Stimulated activated CD4-positive, alpha-beta T cell treated with anti-CD3 and anti-CD28 coated beads, Interleukin-4, amount 100 ng/mL, for 48 hours (primary cell): ENCODE data around the gene DNAJB5.

Experiments
- DNase-seq, 2 donors: peaks; one replicate each; pipeline ENCODE4 v3.0.0-alpha.2; 2020; ENCODE audit warnings: low read depth in 2 of 2

DNAJB5 gene

DNA sequence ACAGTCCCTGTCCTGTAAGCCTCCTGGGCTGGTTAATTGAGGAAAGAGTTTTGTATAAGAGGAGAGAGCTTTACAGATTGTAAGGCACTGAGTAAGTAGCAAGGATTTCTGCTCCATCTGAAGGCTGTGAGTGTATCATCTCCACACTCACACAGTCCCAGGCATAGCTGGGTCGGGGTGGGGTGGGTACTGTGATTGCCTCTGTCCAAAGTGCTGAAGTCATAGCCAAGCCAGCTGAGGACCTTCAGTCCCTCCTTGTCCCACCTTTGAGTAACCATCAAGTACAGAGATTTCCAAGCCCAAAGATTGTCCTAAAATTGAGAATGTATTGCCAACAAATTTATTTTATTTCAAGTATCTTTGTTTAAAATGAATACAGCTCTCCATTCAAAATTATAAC lies 5.5 kb upstream of the DNAJB5 start:
- DNase-seq: no peak

DNA sequence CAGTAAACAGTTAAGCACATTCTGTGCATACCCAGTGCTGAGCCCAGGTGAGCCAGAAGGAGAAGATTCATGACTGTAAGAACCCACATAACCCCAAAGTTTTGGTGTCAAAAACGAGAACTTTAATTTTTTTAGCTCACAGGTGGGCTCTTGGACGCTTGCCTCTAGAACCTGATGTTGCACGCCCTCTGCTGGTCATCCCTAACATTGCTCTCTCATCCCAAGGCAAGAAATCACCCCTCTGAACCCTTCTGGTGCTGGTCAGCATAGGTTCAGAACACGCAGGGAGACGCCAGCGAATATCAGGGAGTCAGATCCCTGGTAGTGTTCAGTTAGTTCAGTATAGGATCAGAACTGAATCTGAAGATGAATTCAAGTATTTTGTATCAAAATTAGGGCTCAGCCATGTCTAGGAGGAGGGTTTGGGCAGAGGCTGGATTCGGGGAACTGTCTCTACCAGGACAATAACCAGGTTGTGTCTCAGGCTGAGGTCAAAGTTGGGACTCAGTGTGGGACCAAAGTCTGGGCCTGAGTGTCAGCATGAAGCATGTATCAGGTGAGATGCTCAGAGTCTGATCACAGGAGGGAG lies 4.1 kb upstream of the DNAJB5 start:
- peak; percentile 55 to 57 for DNase-seq

DNA sequence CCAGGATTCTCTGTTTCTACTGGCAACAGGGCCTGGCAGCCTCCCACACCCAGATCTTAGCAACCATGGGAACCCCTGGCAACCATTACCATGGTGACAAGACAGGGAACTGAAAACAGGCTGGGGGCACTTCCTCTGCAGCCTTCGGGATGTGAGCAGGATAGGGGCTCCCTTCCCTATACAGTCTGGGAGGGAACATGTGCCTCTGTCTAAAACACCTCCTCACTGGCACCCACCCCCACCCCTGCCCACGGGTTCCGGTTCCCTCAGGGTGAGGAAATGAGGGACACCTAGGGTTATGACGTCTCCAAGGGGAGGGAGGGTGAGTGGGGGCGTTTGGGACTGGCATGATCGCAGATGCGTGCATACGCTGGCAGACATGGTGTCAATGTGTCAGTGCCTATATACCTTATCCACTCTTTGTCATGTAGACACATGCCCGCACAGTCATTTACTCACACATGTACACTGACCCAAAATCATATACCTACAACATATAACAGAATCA lies 3.0 kb upstream of the DNAJB5 start:
- no peak for DNase-seq

DNA sequence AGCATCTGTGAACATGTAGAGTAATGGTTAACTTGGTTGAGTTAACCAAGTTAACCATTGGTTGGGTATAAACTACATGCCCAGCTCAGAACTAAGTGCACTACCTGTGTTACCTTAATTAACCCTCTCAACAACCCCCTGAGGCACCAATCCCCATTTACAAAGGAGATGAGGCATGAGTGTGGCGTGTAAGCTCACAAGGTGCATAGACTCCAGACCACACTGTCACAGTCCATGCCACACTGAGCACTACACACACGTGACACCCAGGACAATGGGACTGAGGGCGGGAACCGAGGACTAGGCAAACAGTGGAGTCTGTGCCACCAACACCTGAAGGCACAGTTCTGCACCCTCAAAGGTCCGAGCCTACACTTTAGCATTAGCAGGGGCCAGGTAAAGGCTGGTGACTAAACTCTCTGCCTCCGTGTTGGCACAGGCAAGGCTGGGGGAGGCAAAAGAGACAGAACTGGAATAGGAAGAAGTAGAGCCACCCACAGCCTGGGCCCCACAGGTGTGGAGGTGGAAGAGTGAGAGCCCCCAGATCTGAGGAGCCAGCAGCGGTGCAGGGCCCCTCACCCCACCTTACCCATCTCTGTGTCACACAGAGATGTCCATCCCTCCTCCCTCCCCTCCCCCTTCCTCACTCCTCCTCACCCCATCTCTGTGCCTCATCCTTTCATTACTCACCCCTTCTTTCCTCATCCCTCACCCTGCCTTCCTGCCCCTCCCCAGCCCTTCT lies 2.2 kb upstream of the DNAJB5 start:
- no peak for DNase-seq

DNA sequence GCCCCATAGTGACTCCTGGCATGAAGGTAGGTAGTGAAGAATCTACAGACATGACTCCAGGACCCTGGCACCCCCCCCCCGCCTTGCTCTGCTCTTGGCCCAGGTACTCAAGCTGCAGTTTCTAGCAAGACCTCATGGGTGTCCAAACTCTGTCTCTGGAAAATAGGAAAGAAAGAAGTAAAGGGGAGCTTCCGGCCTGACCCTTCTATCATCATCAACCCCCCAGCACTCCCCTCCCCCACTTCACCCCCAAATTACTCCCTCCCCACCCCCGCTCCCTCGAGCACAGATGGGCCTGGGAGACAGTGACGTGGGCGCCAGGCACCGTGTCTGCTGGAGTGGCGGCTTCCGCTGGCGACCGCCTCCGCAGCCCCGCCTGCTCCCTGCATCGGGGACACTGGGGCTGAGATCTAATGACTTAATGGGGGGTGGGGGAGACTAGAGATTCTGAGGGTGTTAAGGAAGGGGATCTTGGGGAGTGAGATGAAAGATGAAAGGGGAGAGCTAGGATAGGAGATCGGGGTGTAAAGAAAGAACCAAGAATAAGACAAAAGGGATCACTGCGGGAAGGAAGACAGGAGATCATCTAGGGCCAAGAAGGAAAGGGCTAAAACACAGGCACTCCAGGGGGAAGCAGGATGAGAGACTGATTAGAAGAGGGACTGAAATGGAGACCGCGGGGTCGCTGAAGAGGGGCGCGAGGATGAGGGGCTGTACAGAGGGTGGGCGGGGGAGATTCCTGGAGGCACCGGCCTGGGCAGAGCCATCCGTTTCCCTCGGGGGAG lies 1.1 kb upstream of the DNAJB5 start:
- DNase-seq: peak in 1 of 2 donors; percentile 37

DNA sequence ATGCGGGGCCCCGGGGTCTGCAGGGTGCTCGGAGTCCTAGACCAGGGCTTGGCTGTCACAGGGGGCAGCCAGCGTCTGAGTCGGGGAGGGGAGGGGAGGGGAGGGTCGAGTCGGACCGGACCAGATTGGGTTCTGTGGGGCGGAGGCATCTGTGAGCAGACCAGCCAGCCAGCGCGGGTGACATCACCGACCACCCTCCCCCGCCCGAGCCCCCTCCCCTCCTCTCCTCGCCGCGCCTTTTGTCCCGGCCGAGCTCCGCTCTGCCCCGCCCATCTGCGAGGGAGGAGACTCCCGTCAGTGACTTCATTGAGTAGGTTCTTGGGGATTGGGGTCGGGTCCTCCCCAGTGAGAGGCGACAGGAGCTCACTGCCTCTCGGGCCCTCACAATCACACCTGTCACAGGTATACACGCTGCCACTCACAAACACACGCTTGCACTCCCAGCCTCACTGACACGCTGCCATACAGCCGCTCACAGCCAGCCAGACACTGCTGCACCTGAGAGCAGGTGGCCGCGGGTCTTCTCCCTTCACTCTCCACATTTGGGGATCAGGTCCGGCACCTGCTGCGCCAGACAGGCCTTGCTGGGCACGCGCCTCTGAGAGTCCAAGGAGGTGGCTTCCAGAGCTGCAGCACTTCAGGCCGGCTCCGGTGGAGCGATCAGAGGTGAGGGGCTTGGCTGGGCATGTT lies 546 bp downstream of the DNAJB5 start:
- DNase-seq: no peak

DNA sequence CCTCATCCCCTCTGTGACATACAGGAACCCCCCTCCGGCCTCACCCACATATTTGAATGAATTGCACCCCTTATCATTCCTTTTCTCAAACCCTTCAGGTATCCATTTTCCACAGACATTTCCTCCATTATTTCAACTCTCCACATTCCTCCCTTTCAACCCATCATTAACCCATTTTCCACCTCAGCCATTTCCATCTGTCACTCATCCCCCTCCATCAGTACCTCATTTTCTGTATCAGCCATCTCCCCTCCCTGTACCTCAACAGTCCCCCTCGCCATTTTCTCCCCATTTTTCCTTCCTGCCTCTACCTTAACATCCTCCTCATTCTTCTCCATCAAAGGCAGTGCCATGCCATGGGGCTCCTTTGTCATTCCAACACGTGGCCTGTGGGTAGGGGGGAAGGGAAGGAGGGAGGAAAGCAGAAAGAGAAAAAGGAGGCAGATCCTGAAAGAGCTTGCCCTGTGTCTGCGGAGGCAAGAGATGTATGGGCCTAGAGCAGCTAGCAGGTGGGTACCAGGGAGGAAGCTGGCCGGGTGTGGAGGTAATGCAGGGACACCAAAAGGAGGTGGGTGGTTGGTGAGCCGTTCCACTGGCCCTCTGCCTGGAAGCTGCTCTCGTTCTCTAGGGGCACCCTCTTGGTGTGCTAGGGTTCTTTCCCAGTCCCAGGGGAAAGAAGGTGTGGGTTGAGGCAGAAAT lies 1.5 kb downstream of the DNAJB5 start:
- DNase-seq: no peak

DNA sequence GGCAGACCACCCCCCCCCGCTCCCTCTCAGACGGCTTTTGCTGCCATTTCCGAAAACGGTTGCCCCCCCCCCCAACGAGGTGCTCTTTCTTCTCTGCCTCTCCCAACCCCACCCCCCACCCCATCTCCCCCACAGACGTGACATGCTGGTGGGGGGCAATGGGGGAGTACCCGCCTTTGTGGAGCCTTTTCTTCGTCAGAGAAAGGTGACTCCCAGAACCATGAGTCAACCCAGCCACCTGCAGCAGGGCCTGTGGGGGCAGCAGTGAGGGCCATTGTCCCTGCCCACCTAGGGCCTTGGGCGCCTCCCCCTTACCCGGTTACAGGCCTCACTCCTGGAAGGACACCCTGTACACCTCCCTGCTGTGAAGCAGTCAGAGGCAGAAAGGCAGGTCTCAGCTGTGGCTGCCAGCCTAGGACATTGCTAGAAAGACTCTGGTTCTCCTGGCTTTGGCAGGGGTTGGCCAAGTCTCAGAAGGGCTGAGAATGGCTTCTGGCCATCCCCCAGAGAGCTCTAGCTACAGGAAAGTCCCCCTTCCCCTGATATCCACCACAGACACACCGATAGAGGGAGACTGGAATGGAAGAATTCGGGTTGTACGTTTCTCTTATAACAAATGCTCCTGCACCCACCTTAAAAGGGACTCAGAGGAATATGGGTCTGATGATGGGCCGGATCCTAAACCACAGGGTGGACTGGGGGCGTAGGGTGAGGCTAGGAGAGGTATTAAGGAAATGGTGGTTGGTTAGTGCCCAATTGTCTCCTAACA lies 2.2 kb downstream of the DNAJB5 start:
- no peak for DNase-seq

DNA sequence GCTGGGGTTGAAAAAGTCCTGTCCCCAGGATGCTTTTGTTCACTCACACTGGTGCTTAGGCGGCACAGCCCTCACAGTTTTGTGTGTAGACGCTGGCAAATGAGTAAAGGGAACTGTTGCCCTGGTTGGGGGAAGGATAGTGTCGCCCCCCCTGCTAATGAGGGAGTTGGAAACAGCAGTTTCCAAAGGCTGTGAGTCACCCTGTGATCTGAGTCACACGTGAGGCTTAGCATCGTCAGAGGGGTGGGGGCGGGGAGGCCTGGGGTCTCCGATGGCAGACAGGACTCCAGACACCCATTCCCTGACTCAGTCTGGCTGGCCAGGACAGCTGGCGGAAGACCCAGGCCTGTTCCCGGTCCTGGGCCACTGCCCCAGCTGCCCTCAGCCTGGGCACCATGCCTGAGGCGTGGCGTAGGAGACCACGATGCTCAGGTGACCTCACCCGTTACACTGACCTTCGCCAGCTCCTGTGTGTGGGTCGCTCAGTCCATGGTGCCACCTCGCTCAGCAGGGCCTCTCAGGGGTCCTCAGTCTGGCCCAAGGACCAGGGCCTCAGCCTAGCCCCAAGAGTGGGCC lies 2.9 kb downstream of the DNAJB5 start:
- peak; percentile 49 to 58 for DNase-seq

DNA sequence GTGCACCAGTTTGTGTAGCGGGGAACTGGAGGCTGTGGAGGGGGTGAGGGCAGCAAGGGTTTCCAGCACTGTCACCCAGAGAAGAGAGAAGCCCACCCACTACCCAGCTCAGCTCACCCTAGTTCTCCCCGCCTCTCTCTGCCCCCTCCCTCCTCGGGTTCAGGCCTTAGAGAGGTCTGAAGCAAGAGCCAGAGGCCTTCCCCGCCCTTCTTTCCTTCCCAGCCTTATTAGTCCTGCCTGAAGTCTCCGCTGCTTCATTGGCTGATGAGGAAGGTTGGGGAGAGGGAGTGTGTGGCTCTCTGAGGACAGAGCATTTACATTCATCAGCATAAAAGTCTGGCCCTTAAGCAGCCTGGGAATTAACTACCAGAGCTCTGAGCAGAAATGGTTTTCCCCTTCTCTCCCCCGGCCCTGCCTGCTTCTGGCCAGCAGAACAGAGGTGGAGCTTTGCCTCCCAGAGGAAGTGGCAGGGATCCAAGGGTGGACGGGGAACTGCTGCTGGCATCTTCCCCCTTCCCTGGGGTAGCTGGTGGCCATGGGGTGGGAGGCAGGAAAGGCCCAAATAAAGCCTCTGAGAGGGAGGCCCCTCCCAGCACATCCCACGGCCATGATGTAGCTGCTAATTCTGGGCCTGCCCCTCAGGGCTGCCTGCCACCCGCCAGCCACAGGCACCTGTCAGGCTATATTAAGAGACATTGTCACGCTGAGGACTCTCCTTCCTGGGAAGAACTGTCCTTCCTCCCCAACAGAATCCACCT lies 4.1 kb downstream of the DNAJB5 start:
- DNase-seq: no peak

DNA sequence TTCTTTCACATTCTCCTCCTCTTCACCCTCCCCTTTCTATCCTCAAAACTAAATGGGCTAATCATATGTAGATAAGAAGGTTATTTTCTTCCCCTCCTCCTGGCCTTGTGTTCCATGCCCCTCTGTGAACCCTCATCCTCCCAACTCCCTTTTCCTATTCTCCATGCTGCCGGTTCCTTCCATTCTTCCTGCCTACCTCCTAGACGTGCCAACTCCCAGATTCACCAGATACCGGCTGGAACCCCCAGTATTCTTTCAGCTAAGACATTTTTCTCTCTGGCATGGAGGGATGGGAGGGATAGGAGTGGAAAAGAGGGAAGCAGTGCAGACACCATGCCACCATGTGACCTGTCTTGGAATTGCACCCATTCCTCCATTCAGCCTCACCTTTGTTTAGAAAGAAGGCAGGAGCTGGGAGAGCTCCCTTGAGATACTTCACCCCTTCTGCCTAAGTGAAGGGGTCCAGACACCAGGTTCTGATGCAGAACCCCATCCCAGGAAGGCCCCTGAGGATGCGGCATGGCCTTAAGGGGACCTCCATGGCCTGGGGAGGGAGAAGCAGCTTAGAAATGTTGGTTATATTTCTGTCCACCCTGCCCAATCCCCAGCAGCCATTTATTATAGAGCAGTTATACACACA lies 4.8 kb downstream of the DNAJB5 start:
- DNase-seq: no peak

DNA sequence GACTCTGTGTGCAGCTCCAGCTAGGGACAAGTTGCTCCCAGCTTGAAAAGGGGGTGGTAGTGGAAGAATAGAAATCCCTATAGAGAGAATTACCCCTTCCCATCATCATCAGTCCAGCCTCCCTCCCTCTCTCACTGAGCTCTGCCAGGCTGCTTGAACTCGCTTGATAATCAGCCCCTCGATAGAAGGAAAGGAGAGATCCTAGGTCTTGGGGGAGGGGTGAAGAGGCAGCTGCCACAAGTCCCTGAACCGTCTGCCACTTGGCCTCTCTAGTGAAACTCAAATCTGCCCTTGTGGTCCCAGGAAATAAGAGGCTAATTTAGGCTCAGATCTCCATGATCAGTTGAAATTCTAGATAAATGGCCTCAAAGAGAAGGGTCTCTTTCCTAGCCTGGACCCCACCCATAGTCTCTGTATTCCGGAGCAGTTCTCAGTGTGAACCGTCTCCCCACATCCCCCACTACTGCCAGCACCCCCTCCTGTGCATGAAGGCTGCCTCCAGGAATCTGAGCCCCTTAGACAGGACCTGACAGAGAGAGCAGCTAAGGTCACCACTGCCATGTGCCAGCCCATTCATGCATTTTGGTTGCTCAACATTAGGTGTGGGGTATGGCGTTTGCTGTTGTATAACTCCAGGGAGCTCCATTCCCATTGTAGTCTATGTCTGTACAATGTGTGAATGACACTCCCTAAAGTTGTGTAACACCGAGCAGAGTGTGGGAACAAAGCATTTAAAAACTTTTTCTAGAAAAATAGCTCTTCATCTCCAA lies 5.5 kb downstream of the DNAJB5 start:
- no peak for DNase-seq

DNA sequence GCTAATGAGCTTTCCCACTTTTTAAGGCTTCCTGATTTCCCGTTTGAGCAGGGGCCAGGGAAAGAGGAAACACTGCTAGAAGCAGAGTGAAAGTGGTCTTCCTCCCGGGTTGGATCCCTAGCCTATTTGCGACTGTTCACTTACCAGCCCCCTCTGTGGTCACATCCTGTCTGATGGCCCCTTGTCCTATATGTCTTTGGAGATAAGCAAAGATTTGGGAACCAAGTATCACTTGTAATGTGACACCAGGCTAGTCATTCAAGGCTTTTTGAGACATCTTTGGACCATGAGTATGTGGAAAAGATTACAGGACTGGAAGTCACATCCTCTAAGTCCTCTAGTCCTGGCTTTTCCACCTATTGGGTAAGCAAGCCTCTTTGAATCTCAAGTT lies 6.1 kb downstream of the DNAJB5 start:
- no peak for DNase-seq

DNA sequence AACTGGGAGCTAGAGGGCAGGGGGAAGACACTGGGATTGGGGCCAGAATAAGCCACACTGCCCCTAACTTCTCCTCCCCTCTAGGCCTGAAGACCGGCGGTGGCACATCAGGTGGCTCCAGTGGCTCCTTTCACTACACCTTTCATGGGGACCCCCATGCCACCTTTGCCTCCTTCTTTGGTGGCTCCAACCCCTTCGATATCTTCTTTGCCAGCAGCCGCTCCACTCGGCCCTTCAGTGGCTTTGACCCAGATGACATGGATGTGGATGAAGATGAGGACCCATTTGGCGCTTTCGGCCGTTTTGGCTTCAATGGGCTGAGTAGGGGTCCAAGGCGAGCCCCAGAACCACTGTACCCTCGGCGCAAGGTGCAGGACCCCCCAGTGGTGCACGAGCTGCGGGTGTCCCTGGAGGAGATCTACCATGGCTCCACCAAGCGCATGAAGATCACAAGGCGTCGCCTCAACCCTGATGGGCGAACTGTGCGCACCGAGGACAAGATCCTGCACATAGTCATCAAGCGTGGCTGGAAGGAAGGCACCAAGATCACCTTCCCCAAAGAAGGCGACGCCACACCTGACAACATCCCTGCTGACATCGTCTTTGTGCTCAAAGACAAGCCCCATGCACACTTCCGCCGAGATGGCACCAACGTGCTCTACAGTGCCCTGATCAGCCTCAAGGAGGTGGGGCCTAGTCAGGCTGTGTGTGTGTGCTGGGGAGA lies 6.8 kb downstream of the DNAJB5 start:
- DNase-seq: no peak

DNA sequence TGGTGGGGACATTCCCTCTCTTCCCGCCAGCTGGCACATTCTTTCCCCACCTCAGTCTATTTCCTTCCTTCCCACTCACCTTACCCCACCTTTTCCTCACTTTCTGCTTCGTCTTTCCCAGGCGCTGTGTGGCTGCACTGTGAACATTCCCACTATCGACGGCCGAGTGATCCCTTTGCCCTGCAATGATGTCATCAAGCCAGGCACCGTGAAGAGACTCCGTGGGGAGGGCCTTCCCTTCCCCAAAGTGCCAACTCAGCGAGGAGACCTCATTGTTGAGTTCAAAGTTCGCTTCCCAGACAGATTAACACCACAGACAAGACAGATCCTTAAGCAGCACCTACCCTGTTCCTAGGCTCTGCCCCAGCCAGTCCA lies 7.3 kb downstream of the DNAJB5 start:
- no peak for DNase-seq

DNA sequence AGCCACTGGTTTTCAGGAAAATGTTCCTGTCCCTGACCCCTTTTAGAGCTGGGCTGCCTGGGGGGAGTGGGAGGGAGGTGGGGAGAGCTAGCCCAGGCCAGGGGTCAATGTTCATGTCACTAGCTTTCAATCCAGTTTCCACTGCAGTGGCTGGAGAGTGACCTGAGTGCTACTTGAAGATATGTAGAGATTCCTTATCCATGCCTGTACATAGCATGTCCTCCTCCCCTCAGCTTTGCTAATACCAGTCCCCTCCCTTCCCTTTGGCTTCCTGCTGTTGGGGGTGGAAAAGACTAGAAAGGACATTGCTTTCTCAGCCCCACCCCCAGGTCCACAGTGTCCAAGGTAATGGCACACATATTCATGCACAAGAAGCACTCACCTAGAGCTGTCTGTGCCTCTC lies 7.8 kb downstream of the DNAJB5 start:
- DNase-seq: no peak

DNA sequence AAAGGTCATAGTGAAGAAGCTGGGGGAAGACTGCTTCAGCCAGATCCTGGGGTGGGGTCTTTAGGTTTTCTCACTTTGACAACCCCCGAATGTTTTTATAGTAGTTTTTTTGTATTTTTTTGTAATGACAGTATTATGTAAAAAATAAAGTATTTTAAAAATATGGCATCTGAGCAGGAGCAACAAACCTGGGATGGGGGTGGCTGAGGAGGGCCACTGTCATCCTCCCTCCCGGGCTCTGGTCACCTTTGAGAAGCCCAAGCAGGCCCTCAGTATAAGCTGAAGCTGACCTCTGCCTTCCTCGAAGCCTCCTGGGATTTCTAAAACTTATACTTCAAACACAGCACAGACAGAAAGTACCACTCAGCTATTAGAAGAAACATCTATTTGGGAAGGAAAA lies 8.7 kb downstream of the DNAJB5 start:
- DNase-seq: no peak

DNA sequence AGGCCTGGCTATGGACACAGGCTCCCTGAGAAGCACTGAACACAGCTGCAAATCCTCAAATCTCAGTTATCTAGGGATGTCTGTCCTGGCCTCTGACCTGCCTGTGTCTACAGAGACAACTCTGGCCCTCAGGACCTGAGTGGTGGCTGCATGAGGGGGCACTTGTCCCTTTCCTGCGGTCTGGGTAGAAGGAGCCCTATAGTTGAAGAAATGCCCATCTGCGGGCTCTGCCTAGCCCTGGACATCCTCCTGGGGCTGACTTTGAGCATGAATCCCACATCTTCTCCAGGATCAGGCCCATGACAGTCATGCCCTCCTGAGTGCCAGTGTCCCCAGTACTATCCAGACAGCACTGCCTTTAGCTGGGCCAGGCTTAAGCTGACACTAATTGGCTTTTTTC lies 10.0 kb downstream of the DNAJB5 start:
- no peak for DNase-seq
